Esophagus squamous epithelium (tissue), 5 donors: ENCODE results near the gene NPSR1. TPM values are rescaled to one million over a fixed set of nuclear protein-coding genes. Genes with fewer than 3 reads are reported as not detected.

Experiments used
- DNase-seq: peaks from one replicate; lab custom pipeline; 2025; lab: John Stamatoyannopoulos, UW
- H3K27ac ChIP-seq, 4 donors: fragments of 200-600 bp; sonication (generic); one replicate each; pipeline ENCODE4 v1.5.1; 2016 to 2019; ENCODE audit warnings: mild to moderate bottlenecking in 1 of 4
- H3K27me3 ChIP-seq, 4 donors: fragments of 200-600 bp; sonication (generic); 1 replicate in 3 of 4; 2 replicates in 1 of 4; pipeline versions ENCODE4 v1.5.1 to v1.6.0; 2017 to 2021; ENCODE audit warnings: antibody characterized with exemption in 1 of 4
- H3K36me3 ChIP-seq, 3 donors: fragments of 200-600 bp; sonication (generic); one replicate each; pipeline ENCODE4 v1.5.1; 2016 to 2019
- H3K4me1 ChIP-seq, 3 donors: fragments of 200-600 bp; sonication (generic); one replicate each; pipeline ENCODE4 v1.5.1; 2017 to 2019
- H3K4me3 ChIP-seq, 4 donors: fragments of 200-600 bp; sonication (generic); 1 replicate in 3 of 4; 2 replicates in 1 of 4; pipeline ENCODE4 v1.5.1; 2016 to 2019; ENCODE audit warnings: mild to moderate bottlenecking in 2 of 4, moderate library complexity in 1 of 4
- H3K9me3 ChIP-seq, 3 donors: fragments of 200-600 bp; sonication (generic); one replicate each; pipeline ENCODE4 v1.5.1; 2016 to 2019
- CTCF ChIP-seq, 6 experiments: fragments of 450-650 bp in 4 of 6; fragments of 200-600 bp in 2 of 6; sonication (generic) in 2 of 6; IDR thresholded peaks; one replicate each; pipeline ENCODE4 v1.5.1; 2016 to 2019; ENCODE audit warnings: antibody characterized with exemption in 6 of 6, mild to moderate bottlenecking in 4 of 6, moderate library complexity in 4 of 6
- POLR2A ChIP-seq, 4 donors: fragments of 450-650 bp; IDR thresholded peaks; one replicate each; pipeline ENCODE4 v1.6.1; 2017; ENCODE audit warnings: antibody characterized with exemption in 4 of 4, mild to moderate bottlenecking in 4 of 4, moderate library complexity in 3 of 4
- WGBS, 2 donors: methylation state at CpG; one replicate each; pipeline ENCODE4 v1.1.5; 2018; 5-methylcytosine and 5-hydroxymethylcytosine counted together
- intact Hi-C: fragments of 100-400 bp; cut with DNase I; formaldehyde crosslinking; loops from one replicate; pipeline ENCODE4 v1.15.0; 2022
- total RNA-seq, 4 donors: library from RNA; depleted of rRNA; stranded (reverse); fragments of >200 nt; gene quantifications; one replicate each; pipeline ENCODE4 v1.1.0, GENCODE V29; 2016
- donor health status: DM: yes; HTN: yes; CAD: no.

The NPSR1 gene
- total RNA-seq, 4 donors from 2014 or later: not detected

- Histone ChIP-seq H3K9me3 (no peaks in the 10 kb centered on the region), H3K36me3 (no peaks in the 10 kb centered on the region), H3K4me3 (no peak overlapping the region), H3K4me1 (peaks cover 0 to 9% (median 0%) of the 10 kb centered on the region in 3 donors), H3K27ac (no peak overlapping the region), H3K27me3 (no peaks in the 10 kb centered on the region)
- TF ChIP-seq CTCF (IDR thresholded peaks at IDR 0.05) (no peak), POLR2A (IDR thresholded peaks at IDR 0.05) (no peak)
- DNase-seq: no peak
- intact Hi-C loops: no loop called here
- WGBS, 2 donors: 78 to 81% methylated on average over 5 of the region's 7 CpGs
These were observed 70.1 kb downstream of the NPSR1 start for GRCh38 chr7:34728156-34728555.

DNA sequence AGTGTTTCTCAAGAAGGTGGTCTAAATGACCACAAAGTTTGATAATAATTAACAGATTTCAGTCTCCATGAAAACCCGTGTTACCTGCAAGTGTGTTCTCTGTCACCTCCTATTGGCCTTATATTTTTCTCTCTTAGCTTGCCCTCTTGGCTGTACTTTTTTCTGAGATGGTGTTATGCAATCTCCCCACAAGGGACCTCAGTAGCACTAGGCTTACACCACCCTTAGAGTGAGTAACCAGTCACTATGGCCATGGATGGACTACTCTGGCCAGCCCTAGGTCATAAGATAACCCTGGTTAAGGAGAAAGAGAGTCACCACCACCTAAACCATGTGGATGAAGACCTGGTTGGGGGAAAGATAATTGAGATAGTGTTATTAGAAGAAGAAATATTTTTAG, 76.8 kb downstream of the NPSR1 start:
- intact Hi-C loops: no loop called here

GRCh38 chr7:34735526-34735925, 77.5 kb downstream of the NPSR1 start:
- Histone ChIP-seq H3K9me3 (no peaks in the 10 kb centered on the region), H3K4me1 (no peaks in the 10 kb centered on the region), H3K27me3 (no peaks in the 10 kb centered on the region), H3K36me3 (no peaks in the 10 kb centered on the region), H3K27ac (no peak overlapping the region), H3K4me3 (no peak overlapping the region)
- intact Hi-C loops: no loop called here
- DNase-seq: no peak
- TF ChIP-seq POLR2A (IDR thresholded peaks at IDR 0.05) (no peak), CTCF (IDR thresholded peaks at IDR 0.05) (no peak)
- WGBS, 2 donors: 42 to 64% methylated on average over 2 of the region's 2 CpGs

More for the DNA sequence above, 76.8 kb downstream of the NPSR1 start:
- no peak for DNase-seq
- TF ChIP-seq POLR2A (IDR thresholded peaks at IDR 0.05): no peak
- TF ChIP-seq CTCF (IDR thresholded peaks at IDR 0.05): no peak
- Histone ChIP-seq H3K27me3 (no peaks in the 10 kb centered on the region), H3K4me1 (no peaks in the 10 kb centered on the region), H3K27ac (no peak overlapping the region), H3K4me3 (no peak overlapping the region), H3K36me3 (no peaks in the 10 kb centered on the region), H3K9me3 (no peaks in the 10 kb centered on the region)
- WGBS, 2 donors: 63 to 96% methylated on average over 1 of the region's 1 CpG

DNA sequence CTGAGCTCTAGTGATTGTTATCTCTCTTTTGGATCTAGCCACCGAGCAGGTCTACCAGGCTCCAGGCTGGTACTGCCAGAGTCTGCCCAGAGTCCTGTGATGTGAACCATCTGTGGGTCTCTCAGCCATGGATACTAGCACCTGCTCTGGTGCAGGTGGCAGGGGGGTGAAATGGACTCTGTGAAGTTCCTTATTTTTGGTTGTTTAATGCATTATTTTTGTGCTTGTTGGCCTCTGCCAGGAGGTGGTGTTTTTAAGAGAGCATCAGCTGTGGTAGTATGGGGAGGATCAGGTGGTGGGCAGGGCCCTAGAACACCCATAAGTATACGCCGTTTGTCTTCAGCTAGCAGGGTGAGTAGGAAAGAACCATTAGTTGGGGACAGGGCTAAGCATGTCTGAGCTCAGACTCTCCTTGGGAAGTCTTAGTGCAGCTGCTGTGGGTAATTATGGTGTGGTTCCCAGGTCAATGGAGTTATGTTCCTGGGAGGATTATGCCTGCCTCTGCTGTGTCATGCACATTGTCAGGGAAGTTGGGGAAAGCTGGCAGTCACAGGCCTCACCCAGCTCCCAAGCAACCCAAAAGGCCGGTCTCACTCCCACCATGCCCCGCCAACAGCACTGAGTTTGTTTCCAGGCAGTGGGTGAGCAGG, 81.8 kb downstream of the NPSR1 start:
- H3K4me1 ChIP-seq: no peaks in the 10 kb centered on the region
- WGBS, 2 donors: 73 to 87% methylated on average over 3 to 4 of the region's 5 CpGs
- intact Hi-C loops: no loop called here
- H3K9me3 ChIP-seq: no peaks in the 10 kb centered on the region
- H3K27ac ChIP-seq: no peak overlapping the region
- DNase-seq: no peak
- H3K4me3 ChIP-seq: no peak overlapping the region
- H3K36me3 ChIP-seq: no peaks in the 10 kb centered on the region
- no peaks in the 10 kb centered on the region for H3K27me3 ChIP-seq
- TF ChIP-seq POLR2A (IDR thresholded peaks at IDR 0.05) (no peak), CTCF (IDR thresholded peaks at IDR 0.05) (no peak)

- Histone ChIP-seq H3K4me3 (no peak overlapping the region), H3K9me3 (no peaks in the 10 kb centered on the region), H3K4me1 (no peaks in the 10 kb centered on the region), H3K27me3 (no peaks in the 10 kb centered on the region), H3K36me3 (no peaks in the 10 kb centered on the region), H3K27ac (no peak overlapping the region)
- WGBS, 2 donors: 13 to 75% methylated on average over 1 of the region's 1 CpG
- no peak for DNase-seq
- no peak for TF ChIP-seq CTCF (IDR thresholded peaks at IDR 0.05)
- intact Hi-C loops: no loop called here
These were observed 82.8 kb downstream of the NPSR1 start for GRCh38 chr7:34740840-34741239.
